Activated naive CD8-positive, alpha-beta T cell treated with anti-CD3 and anti-CD28 coated beads, Interleukin-2, amount 50 U/mL, for 24 hours (primary cell): ENCODE results near the gene PHF13.

Experiments used
- ATAC-seq: fragments of 150-1000 bp; cut with Tn5 transposase; one replicate; pipeline ENCODE4 v1.10.0; 2021
- DNase-seq: peaks from one replicate; pipeline ENCODE4 v3.0.0; 2021
- H3K27ac Mint-ChIP-seq: one replicate; pipeline ENCODE4 v1.8.0; 2021; ENCODE audit warnings: mild to moderate bottlenecking, mixed read lengths
- H3K27me3 Mint-ChIP-seq: one replicate; pipeline ENCODE4 v1.8.0; 2021; ENCODE audit warnings: mixed read lengths
- H3K36me3 Mint-ChIP-seq: one replicate; pipeline ENCODE4 v1.8.0; 2021; ENCODE audit warnings: low read depth, mixed read lengths
- H3K4me1 Mint-ChIP-seq: one replicate; pipeline ENCODE4 v1.8.0; 2021; ENCODE audit warnings: mixed read lengths
- H3K4me3 Mint-ChIP-seq: one replicate; pipeline ENCODE4 v1.8.0; 2021; ENCODE audit warnings: mild to moderate bottlenecking, moderate library complexity, mixed read lengths
- H3K9me3 Mint-ChIP-seq: one replicate; pipeline ENCODE4 v1.8.0; 2021; ENCODE audit warnings: mixed read lengths

The PHF13 gene

DNA sequence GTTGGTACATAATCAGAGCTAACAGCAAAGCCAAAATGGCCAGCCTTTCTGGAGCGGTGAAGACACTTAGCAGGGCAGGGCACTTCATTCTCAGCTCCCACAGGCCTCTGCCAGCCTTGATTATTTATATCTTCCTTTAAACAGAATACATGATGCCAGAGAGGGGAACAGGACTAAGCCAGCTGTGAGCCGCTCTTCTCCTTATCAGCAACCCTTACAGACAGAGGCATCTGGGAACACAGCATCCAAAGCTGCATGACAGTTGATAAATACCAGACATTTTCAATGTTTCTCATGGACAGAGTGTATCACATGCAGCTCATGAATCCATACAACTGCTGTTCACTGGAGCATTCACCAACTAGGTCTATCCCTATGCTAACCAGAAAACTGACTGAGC is 59.0 kb downstream of the PHF13 start:
- H3K36me3 Mint-ChIP-seq = peaks cover 38% of the 10 kb centered on the region
- H3K9me3 Mint-ChIP-seq = no peaks in the 10 kb centered on the region
- no peak for ATAC-seq
- H3K27ac Mint-ChIP-seq = no peak overlapping the region
- no peaks in the 10 kb centered on the region for H3K27me3 Mint-ChIP-seq
- DNase-seq = no peak
- no peaks in the 10 kb centered on the region for H3K4me1 Mint-ChIP-seq
- no peak overlapping the region for H3K4me3 Mint-ChIP-seq
